GM10266 (cell line): ENCODE measurements around the gene DNAH2.

Source experiments
- DNase-seq: peaks from one replicate; pipeline ENCODE4 v3.0.0; 2012; ENCODE audit errors: extremely low spot score
- CTCF ChIP-seq: IDR thresholded peaks from 2 replicates; pipeline ENCODE4 v1.5.1; 2012; ENCODE audit warnings: mild to moderate bottlenecking, low read depth; ENCODE audit not compliant: control insufficient read depth, insufficient read depth; ENCODE audit errors: missing control alignments

The DNAH2 gene

GRCh38 chr17:7873051-7873450, 155.5 kb downstream of the DNAH2 start:
- TF ChIP-seq CTCF: no peak
- no peak for DNase-seq

GRCh38 chr17:7875804-7876370, 158.3 kb downstream of the DNAH2 start:
- DNase-seq: no peak
- TF ChIP-seq CTCF: no peak

- TF ChIP-seq CTCF: no peak
- DNase-seq: no peak
Measured at GRCh38 chr17:7878234-7878633, 160.7 kb downstream of the DNAH2 start.

GRCh38 chr17:7880076-7880868, 162.7 kb downstream of the DNAH2 start:
- no peak for DNase-seq
- TF ChIP-seq CTCF: no peak

GRCh38 chr17:7881276-7882054, 163.9 kb downstream of the DNAH2 start:
- DNase-seq: no peak
- TF ChIP-seq CTCF: no peak

GRCh38 chr17:7882068-7882467, 164.5 kb downstream of the DNAH2 start:
- no peak for DNase-seq
- no peak for TF ChIP-seq CTCF
